ENCODE results near the gene DNTTIP2.

The DNTTIP2 gene

GRCh38 chr1:93908394-93909145 lies 29.6 kb upstream of the DNTTIP2 start:
- H3K27me3 ChIP-seq (ENCODE audit: insufficient read depth, low read length, poor library complexity) = no peaks in the 10 kb centered on the region
- peak overlapping the region; percentile 75 for H3K27ac ChIP-seq (ENCODE audit: low read length)
- peak overlapping the region; percentile 86 for H3K9ac ChIP-seq (ENCODE audit: low read depth, low read length)
- TF ChIP-seq EZH2 (IDR thresholded peaks at IDR 0.05; ENCODE audit: borderline replicate concordance, low read depth, low read length, severe bottlenecking) (no peak), CTCF (IDR thresholded peaks at IDR 0.05; ENCODE audit: borderline replicate concordance, extremely low read depth, low read length, poor library complexity, severe bottlenecking) (no peak)
- no peaks in the 10 kb centered on the region for H3K9me3 ChIP-seq (ENCODE audit: insufficient read depth, low read length, severe bottlenecking)
- DNase-seq (peak; percentile 60), ATAC-seq (ENCODE audit: insufficient read depth, low read depth) (peak; percentile 64)
- peaks cover 58% of the 10 kb centered on the region for H3K79me2 ChIP-seq (ENCODE audit: insufficient read depth, low read length)
- H3K4me3 ChIP-seq (ENCODE audit: low read depth in 1 of 2, low read length in 2 of 2) = peak overlapping the region; percentile 64 to 83; a peak in 3 of 4 replicates
- H3K4me2 ChIP-seq (ENCODE audit: insufficient read depth, low read length) = peak overlapping the region; percentile 78
- H3K36me3 ChIP-seq (ENCODE audit: insufficient read depth, low read length) = peaks cover 5% of the 10 kb centered on the region
- peak overlapping the region; percentile 89 for H2AFZ ChIP-seq (ENCODE audit: low read depth, low read length)
- peaks cover 5% of the 10 kb centered on the region; the same call in 1 of the 2 replicates for H4K20me1 ChIP-seq (ENCODE audit: insufficient read depth, low read length)
- peaks cover 61% of the 10 kb centered on the region for H3K4me1 ChIP-seq (ENCODE audit: insufficient read depth, low read length)

GRCh38 chr1:93907718-93908117 lies 28.7 kb upstream of the DNTTIP2 start:
- Histone ChIP-seq H3K36me3 (ENCODE audit: insufficient read depth, low read length) (peaks cover 7% of the 10 kb centered on the region), H3K4me3 (ENCODE audit: low read depth in 1 of 2, low read length in 2 of 2) (peak overlapping the region; percentile 2 to 83; a peak in 3 of 4 replicates), H2AFZ (ENCODE audit: low read depth, low read length) (no peak overlapping the region), H3K9me3 (ENCODE audit: insufficient read depth, low read length, severe bottlenecking) (no peaks in the 10 kb centered on the region), H3K4me2 (ENCODE audit: insufficient read depth, low read length) (peak overlapping the region; percentile 78), H3K27ac (ENCODE audit: low read length) (no peak overlapping the region; the same call in 1 of the 2 replicates), H3K27me3 (ENCODE audit: insufficient read depth, low read length, poor library complexity) (no peaks in the 10 kb centered on the region), H3K9ac (ENCODE audit: low read depth, low read length) (peak overlapping the region; percentile 86), H4K20me1 (ENCODE audit: insufficient read depth, low read length) (peaks cover 5% of the 10 kb centered on the region; the same call in 1 of the 2 replicates), H3K79me2 (ENCODE audit: insufficient read depth, low read length) (peaks cover 60% of the 10 kb centered on the region), H3K4me1 (ENCODE audit: insufficient read depth, low read length) (peaks cover 61% of the 10 kb centered on the region)
- ATAC-seq (ENCODE audit: insufficient read depth, low read depth) (no peak), DNase-seq (no peak)
- no peak for TF ChIP-seq CTCF (IDR thresholded peaks at IDR 0.05; ENCODE audit: borderline replicate concordance, extremely low read depth, low read length, poor library complexity, severe bottlenecking)
- TF ChIP-seq EZH2 (IDR thresholded peaks at IDR 0.05; ENCODE audit: borderline replicate concordance, low read depth, low read length, severe bottlenecking) = no peak

- peak overlapping the region in 1 of 2 experiments; percentile 83; a peak in 1 of 4 replicates for H3K4me3 ChIP-seq (ENCODE audit: low read depth in 1 of 2, low read length in 2 of 2)
- DNase-seq = no peak
Observed at GRCh38 chr1:93906480-93906879, 27.5 kb upstream of the DNTTIP2 start.

GRCh38 chr1:93905734-93906133 lies 26.7 kb upstream of the DNTTIP2 start:
- no peaks in the 10 kb centered on the region for H3K27me3 ChIP-seq (ENCODE audit: insufficient read depth, low read length, poor library complexity)
- H2AFZ ChIP-seq (ENCODE audit: low read depth, low read length) = no peak overlapping the region
- no peak overlapping the region for H3K9ac ChIP-seq (ENCODE audit: low read depth, low read length)
- H3K4me2 ChIP-seq (ENCODE audit: insufficient read depth, low read length) = peak overlapping the region; percentile 78; the same call in 1 of the 2 replicates
- H3K9me3 ChIP-seq (ENCODE audit: insufficient read depth, low read length, severe bottlenecking) = no peaks in the 10 kb centered on the region
- DNase-seq = no peak
- H3K79me2 ChIP-seq (ENCODE audit: insufficient read depth, low read length) = peaks cover 60% of the 10 kb centered on the region
- H3K4me1 ChIP-seq (ENCODE audit: insufficient read depth, low read length) = peaks cover 61% of the 10 kb centered on the region
- no peak overlapping the region for H3K4me3 ChIP-seq (ENCODE audit: low read depth in 1 of 2, low read length in 2 of 2)
- H3K36me3 ChIP-seq (ENCODE audit: insufficient read depth, low read length) = peaks cover 14% of the 10 kb centered on the region
- H4K20me1 ChIP-seq (ENCODE audit: insufficient read depth, low read length) = peaks cover 5% of the 10 kb centered on the region; the same call in 1 of the 2 replicates
- no peak for ATAC-seq (ENCODE audit: insufficient read depth, low read depth)
- no peak overlapping the region for H3K27ac ChIP-seq (ENCODE audit: low read length)
- TF ChIP-seq CTCF (IDR thresholded peaks at IDR 0.05; ENCODE audit: borderline replicate concordance, extremely low read depth, low read length, poor library complexity, severe bottlenecking) (no peak), EZH2 (IDR thresholded peaks at IDR 0.05; ENCODE audit: borderline replicate concordance, low read depth, low read length, severe bottlenecking) (no peak)

More at GRCh38 chr1:93906480-93906879, 27.5 kb upstream of the DNTTIP2 start:
- Histone ChIP-seq H3K4me2 (ENCODE audit: insufficient read depth, low read length) (peak overlapping the region; percentile 78; the same call in 1 of the 2 replicates), H3K9me3 (ENCODE audit: insufficient read depth, low read length, severe bottlenecking) (no peaks in the 10 kb centered on the region), H3K27ac (ENCODE audit: low read length) (no peak overlapping the region), H3K9ac (ENCODE audit: low read depth, low read length) (peak overlapping the region; percentile 26; the same call in 1 of the 2 replicates), H3K79me2 (ENCODE audit: insufficient read depth, low read length) (peaks cover 60% of the 10 kb centered on the region), H3K36me3 (ENCODE audit: insufficient read depth, low read length) (peaks cover 7% of the 10 kb centered on the region), H3K4me1 (ENCODE audit: insufficient read depth, low read length) (peaks cover 61% of the 10 kb centered on the region), H2AFZ (ENCODE audit: low read depth, low read length) (no peak overlapping the region), H3K27me3 (ENCODE audit: insufficient read depth, low read length, poor library complexity) (no peaks in the 10 kb centered on the region), H4K20me1 (ENCODE audit: insufficient read depth, low read length) (peaks cover 5% of the 10 kb centered on the region; the same call in 1 of the 2 replicates)
- no peak for TF ChIP-seq EZH2 (IDR thresholded peaks at IDR 0.05; ENCODE audit: borderline replicate concordance, low read depth, low read length, severe bottlenecking)
- no peak for ATAC-seq (ENCODE audit: insufficient read depth, low read depth)
